Stimulated activated CD4-positive, alpha-beta T cell treated with anti-CD3 and anti-CD28 coated beads, Interleukin-1b, Interleukin-23, amount 100 ng/mL, for 4 hours (primary cell): Measurements from ENCODE around the gene ERCC8.
"Not testable (repeated sequence)": the region's sequence is repeated elsewhere in the genome, so short reads cannot be mapped to it uniquely, and the experiment has no call there.

Source experiments
- DNase-seq, 2 donors: peaks; one replicate each; pipeline ENCODE4 v3.0.0-alpha.2; 2020; ENCODE audit warnings: low read depth in 2 of 2

Gene ERCC8

DNA sequence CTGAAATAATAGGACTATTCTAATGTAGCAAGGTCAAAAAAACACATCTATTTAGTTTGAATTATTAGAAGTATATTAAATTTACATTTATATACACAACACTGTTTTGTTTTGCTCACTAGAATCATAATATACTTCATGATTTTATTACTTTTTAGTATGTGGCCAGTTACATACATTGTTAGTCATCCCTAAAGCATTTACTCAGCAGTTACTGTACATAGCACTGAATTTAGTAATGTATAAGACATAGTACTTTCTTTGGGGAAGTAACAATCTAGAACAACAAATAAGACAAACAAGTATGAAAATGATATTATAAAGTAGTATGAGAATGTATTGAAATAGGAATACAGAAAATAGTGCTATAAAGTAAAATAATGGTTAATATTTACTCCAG lies 28.2 kb downstream of the ERCC8 start:
- DNase-seq: no peak

DNA sequence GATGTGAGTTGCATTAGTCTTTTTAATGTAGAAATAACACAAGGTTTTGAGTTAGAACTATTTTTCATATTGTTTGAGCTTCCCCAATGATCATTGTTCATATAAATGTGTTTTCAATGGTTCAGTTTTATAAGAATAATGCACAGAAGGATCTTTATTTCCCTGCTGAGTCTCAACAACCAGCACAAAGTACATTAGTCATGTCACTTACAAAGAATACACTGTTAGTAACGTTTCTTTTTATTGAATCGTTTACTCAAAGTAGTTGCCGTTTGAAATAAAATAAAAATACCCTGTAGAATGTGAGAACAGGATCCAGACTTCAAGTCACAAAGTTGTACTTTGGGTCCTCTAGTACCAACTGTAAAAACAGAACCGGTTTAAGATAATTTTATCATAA lies 41.5 kb downstream of the ERCC8 start:
- no peak for DNase-seq

DNA sequence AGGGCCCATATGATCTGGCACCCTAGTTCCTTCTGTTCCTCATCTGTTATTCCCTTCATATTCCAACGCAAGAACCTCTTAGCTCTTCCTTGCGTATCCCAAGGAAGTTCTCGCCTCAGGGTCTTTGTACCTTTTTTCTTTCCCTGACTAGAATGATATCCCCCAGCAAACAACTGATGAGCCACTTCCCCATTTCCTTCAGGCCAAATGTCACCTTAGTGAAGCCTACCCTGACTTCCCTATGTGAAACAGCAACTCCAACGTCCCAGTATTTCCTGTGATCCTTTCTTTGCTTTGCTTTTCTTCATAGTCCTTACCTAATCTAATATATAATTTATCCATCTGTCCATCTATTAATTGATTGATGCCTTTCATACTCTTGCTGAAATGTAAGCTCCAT lies 47.9 kb downstream of the ERCC8 start:
- DNase-seq: no peak

DNA sequence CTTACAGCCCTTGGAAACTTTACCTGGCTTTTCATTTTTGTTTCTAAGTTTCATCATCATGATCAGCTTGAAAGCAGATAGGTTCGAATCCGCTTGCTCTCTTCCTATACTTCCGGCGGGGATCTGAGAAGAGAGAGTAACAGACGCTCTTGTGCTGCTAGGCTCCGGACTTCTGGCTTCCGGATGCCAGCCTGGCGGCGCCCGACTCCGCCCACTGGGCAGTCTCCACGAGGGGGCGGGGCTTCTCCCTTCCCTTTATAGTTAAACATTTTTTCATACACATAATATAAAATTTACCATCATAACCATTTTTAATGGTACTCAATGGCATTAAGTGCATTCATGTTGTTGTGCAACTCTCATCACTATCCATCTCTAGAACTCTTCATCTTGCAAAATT lies 51.3 kb downstream of the ERCC8 start:
- no peak for DNase-seq

DNA sequence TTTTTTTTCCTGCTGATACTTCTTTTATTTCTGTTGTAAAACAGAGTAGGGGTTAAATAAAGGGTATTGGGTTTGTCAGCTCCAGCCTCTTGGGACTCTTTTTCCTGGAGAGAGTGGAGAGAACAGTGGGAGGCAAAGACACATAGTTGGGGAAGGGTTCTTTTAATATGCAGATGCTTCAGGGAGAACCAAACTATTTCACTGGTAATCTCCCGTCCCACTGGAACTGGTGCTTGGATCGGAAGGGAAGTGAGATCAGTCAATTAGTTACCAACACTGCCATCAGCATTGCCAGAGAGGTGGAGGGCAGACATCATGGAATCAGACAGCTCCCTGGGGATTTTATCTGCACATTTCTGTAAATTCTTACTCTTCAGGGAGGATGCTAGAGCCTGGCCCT lies 53.2 kb downstream of the ERCC8 start:
- DNase-seq: no peak

DNA sequence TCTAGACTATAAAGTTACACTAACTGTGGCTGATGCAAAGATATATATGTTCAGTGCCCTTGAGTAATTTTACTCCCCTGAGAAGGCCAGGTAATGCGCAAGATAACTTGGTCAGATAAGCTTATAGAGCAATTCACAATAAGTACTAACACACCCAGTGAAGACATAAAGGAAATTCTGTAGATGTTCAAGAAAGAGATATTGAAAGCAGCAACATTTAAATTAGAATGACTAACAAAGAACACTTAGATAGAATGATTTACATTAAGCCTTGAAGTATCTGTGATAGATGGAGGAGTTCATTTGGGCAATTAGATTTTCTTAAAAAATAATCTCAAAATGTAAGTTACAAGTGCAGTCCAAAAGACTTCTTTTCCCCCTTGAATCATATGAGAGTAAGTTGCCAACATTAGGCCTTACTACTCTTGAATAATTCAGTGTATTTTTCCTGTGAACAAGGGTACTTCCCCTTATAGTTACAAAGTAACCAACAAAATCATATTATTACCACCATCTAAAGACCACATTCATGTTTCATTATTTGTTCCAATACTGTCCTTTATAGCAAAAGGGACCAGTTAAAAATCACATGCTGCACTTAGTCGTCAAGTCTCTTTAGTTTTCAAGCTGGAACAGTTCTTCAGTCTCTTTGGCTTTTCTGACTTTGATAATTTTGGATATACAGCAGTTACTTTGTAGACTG lies 56.4 kb downstream of the ERCC8 start:
- DNase-seq: no peak

DNA sequence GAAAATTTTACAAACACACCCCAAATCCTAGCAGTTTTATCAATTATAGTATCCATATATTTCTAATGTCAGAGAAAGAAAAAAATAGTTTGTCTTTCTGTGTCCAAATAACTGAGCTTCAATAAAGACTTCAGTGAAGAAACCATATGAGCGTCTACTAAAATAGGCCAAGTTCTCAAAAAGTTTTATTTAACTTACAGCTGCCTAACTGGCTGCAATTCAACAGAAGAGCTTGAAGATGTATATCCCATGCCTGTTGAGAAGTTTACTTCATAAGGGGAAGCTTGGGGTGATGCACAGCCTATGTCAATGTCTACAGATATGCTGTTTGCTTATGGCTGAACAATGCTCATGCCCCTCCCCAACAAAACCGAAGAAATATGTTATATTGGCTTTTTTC lies 57.1 kb downstream of the ERCC8 start:
- DNase-seq: no peak

DNA sequence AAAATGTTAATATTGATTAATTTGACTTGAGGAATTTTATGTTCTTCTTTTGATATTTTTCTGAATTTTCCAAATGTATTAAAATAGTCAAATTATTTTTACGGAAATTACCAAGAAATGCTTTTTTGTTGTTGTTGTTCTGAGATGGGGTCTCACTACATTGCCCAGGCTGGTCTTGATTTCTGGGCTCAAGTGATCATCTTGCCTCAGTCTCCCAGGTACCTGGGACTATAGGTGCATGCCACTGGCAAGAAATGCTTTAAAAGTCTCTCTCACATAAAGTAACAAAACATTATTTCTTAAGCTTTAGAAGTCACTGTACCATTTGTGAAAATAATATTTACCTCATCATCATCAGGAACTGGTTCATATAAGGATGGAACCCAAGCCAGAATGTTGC lies 57.8 kb downstream of the ERCC8 start:
- DNase-seq: no peak

DNA sequence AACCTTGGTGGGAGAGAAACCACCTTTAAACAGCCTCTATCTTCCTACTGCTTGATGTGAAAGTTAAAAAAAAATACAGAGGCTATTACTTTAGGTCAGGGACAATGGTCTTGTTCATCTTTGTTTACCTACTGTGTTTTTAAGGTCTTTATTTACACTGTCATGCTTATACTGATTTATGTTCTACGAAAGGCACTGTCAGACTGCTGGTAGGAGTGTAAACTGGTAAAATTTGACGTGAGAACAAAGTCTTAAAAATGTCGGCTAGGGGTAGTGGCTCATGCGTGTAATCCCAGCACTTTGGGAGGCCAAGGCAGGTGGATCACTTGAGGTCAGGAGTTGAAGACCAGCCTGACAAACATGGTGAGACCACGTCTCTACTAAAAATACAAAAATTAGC lies 58.7 kb downstream of the ERCC8 start:
- DNase-seq: no peak

DNA sequence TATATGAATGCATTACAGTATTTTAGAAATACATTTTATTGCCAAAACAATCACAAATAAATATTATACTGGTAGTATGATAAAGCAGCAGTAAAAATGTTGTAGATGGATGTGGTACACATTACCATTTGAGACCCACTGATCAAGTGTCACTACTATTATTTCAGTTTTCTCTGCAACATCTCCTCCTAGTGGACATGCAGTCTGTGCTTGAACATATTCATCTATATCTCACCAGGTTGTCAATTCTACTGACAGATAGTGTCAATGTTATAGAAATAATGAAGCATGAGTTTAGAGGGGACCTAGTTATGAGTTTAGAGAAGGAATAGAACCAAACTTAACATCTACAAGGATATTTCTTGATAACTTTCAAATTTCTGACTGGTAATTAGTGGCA lies 61.6 kb downstream of the ERCC8 start:
- no peak for DNase-seq

DNA sequence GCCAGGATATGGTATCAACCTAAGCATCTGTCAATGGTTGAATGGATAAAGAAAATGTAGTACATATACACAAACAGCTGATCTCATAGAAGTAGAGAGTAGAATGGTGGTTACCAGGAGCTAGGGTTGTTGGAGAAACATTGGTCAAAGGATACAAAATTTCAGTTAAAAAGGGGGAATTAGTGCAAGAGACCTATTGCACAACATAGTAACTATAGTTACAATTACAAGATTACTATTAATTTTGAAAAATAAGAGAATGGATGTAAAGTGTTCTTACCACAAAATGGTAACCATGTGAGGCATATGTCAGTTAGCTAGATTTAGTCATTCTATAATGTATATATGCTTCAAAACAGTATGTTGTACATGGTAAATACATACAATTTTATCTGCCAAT lies 72.0 kb downstream of the ERCC8 start:
- DNase-seq: no peak

DNA sequence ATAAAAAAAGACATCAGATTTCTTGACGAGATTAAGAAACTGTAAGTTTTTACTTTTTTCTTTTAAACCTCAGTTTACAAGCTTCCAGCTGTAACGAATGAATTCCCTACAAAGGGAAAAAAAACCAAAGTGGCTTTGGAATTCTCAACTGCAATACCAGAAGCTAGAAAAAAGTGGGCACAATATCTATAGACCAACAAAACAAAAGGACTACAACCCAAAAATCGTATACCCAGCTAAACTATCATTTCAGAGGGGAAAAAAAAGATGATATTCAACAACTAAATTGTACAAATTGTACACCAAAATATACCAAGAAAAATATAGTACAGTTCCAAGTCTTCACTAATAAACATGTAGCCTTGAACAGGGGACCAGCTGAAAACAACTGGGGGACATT lies 74.0 kb downstream of the ERCC8 start:
- no peak for DNase-seq

DNA sequence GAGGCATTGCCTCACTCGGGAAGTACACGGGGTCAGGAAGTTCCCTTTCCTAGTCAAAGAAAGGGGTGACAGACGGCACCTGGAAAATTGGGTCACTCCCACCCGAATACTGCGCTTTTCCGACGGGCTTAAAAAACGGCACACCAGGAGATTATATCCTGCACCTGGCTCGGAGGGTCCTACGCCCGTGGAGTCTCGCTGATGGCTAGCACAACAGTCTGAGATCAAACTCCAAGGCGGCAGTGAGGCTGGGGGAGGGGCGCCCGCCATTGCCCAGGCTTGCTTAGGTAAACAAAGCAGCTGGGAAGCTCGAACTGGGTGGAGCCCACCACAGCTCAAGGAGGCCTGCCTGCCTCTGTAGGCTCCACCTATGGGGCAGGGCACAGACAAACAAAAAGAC lies 84.3 kb downstream of the ERCC8 start:
- not testable (repeated sequence) for DNase-seq

DNA sequence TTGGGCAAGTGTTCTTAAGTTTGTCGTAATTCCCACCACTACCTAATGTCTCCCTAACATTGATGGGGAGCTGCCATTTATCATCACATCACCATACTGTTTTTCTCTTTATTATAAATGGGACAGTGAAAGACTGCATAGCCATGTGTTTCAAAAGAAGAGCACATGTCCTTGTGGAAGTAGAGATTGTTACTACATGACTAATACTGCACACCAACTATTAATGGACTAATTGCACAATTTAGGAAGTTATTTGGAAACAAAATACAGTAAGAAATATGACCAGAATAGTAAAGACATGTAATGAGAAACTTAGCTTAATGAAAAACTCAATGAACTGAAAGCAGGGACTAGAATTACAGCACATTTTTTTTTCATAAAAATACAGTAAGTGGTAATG lies 88.8 kb downstream of the ERCC8 start:
- no peak for DNase-seq

DNA sequence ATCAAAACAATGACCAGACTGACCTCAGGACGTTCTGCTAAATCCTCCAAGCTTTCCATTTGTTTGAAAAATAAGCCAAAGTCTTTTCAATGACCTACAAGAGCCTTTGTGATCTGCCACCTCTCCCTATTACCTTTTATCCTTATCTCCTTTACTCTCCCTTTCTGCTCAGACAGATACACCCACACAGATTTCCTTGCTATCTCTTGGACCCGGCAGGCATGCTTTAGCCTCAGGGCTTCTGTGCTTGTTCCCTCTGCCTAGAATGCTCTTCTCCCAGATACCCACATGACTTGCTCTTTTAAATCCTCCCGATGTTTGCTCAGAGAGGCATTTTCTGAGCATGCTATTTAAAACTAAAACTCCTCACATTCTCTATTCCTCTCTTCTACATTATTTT lies 91.9 kb downstream of the ERCC8 start:
- no peak for DNase-seq

DNA sequence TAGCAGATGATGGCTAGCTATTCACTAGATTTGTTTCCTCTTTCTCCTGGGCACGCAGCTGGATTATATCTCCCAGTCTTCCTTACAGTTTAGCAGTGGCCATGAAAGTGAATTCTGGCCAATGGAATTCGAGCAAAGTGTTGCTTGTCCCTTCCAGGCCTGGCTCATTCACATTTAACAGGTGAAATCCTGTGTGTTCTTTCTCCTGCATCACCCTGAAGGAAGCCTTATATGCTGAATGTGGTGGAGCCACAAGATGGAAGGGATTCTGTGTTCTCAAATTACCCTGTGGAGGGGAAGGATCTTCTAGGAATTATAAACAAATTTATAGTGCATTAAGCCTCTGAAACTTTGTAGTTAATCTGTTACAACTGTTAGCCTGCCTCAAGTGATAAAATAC lies 92.6 kb downstream of the ERCC8 start:
- DNase-seq: no peak

DNA sequence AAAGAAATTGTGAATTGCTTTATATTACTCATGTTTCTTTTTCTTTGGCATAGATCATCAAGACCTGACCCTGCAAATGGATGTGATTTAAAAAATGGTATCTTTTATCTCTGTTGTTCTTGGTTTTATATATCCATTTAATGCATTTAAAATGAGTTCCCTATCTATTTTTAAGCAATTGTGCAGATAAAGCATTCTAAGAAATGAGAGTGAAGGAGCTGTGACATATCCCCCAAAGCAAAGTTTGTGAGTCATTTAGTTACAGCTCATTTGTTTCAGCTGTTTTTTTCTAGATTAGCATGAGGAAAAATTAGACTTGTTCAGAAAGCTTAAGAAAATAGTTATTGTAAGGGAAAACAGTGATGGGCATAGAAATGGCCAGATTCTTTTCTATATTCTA lies 93.2 kb downstream of the ERCC8 start:
- no peak for DNase-seq

DNA sequence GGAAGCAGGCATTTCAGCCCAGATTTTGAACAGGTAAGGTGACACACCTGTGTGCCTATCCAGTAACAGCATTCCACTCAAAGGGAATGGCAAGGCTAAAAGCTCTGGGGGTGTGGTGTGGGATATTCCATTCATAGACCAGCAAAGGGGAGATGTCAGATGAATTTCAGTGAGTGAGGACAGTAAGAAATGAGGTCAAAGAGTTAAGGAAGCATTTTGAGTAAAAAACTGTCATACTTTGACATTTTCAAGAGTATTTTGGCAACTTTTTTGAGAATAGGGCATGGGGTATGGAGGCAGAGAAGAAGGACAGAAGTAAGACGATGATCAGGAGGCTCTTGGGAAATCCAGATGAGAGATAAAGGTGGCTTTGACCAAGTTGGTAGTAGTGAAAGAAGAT lies 98.6 kb downstream of the ERCC8 start:
- DNase-seq: no peak

DNA sequence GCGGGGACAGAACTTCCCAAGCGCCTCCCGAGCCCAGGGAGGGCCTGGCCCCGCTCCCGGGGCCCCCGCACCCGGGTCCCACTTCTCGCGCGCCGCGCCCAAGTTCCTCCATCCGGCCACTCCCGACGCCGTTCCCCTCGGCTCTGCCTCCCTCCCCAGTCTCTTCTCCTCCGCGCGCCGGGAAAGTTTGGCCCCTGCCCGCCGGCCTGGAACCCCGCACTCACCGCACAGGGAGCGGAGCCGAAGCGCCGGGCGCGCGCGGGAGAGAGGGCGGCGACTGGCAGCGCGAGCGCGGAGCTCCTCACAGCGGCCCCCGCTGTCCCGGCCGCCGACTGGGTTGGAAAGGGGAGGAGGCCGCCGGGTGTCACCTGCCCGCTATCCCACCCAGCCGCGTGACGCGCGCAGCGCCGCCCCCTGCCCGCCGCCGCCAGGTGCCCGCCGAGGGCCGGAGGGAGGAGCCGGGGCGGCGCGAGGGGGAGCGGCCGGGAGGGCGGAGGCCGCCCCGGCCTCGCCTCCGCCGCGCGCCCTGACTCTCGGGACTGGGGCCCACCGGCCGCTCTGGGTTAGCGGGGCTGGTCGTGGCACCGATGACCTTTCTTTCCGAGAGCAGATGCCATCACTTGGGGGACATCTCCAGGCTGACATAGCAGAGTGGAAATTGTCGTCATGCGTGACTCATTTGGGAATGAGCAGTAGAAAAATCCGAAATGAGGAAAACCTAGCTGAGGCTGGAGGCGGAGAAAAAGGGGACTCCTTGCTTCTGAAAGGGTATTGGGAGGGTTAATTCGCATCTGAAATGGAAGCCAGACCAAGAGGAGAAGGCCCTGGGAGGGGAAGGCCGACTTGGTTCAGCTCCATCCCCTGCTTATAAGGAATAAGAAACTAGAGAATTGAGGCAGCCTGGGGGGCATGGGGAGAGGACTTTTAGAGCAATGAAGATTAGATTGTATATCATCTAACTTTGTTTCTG lies 100.6 kb downstream of the ERCC8 start, which contains the start of gene ELOVL7:
ELOVL7 (minus strand) TSS at position 334 of the 970 bp plus-strand sequence. CDS start 56,872 bp downstream, outside the sequence.
- DNase-seq: peak in 1 of 2 donors; percentile 32

DNA sequence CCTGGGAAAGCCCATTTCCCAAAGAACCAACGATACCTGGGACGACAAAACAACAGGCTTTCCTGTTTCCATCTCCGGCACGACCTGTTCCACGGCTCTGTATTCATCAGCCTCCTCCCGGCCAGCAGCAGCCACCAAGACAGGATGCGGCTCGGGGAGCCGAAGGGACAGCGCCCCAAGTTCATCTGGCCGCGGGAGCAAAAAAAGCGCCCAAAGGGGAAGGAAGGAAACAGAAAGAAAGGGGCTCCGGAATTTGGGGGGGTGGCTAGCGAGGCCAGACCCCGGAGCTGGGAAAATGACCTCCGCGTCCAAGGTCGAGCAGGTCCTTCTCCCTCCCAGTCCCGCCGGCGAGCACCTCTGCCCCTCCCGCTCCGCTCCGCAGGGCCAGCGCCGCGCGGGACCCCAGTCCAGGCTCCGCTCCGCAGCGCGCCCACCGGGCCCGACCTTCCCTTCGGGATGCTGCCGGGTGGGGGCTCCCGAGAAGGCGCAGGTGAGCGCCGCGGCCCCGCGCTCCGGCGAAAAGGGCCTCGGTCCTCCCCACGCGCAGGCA lies 101.4 kb downstream of the ERCC8 start:
- no peak for DNase-seq

DNA sequence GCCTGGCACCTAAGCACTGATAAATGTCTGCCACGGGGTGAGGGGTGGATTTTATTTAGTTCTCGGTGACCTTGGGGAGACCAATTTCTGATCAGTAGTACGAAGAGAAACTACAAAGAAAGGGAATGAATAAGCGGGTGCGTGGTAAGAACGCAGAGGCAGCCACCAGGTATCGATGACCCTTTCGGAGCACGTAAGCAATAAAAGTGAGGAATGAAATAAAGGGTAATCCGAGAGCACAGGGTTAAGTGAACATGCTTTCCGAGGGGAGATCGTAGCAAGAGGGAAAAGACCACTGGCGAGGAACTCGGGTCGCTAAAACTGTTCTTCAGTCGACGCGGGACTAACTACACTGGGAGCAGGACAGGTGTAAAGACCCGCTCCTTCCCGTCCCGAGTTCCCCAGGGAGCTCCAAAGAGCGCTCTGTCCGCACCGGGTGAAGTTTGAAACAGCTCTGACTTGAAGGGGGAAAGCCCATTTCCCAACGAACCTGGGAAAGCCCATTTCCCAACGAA lies 101.9 kb downstream of the ERCC8 start:
- no peak for DNase-seq

DNA sequence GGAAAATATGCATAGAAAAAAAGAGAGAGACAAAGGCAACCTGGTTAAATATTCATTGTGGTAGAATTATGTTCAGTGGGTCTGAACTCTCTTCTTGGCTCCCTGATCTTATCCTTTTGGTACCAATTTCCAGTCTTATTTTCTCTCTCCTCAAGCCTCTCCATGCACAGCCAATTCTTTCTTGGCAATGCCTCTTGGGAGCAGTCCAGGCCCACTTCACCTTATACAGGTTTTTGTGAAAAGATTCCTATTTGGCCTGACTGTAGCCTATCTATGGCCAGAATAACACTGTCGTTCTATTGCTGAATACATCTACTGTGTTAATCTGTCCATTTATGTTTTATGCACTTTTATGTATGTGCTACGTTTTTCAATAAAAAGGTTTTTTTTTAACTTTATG lies 103.5 kb downstream of the ERCC8 start:
- DNase-seq: no peak

DNA sequence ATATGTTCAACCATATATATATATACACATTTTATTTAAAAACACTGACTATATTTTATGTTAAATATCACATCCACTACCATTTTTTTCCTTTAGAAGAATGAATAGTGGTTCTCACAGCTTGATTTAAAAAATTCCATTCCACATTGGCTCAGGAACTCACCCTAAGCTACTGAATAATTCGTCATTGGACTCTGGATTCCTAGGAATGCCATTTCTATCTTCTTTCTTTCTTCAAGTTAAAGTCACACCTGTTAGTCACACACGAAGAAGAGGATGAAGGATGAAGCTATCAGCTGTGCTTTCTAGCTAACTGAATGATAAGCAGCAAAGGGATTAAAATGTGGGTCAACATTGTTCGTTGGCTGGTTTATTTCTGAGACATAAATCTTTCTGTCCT lies 108.7 kb downstream of the ERCC8 start:
- no peak for DNase-seq
